Measurements from ENCODE around the gene PAQR4.

PAQR4 gene

GRCh38 chr16:2962334-2963073 is 6.6 kb upstream of the PAQR4 start:
- DNase-seq (ENCODE audit: low read depth): no peak
- TF ChIP-seq, protein P1, sequence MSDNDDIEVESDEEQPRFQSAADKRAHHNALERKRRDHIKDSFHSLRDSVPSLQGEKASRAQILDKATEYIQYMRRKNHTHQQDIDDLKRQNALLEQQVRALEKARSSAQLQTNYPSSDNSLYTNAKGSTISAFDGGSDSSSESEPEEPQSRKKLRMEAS (IDR thresholded peaks at IDR 0.05; ENCODE audit: low read depth, low read length): no peak
- TF ChIP-seq, protein P2, sequence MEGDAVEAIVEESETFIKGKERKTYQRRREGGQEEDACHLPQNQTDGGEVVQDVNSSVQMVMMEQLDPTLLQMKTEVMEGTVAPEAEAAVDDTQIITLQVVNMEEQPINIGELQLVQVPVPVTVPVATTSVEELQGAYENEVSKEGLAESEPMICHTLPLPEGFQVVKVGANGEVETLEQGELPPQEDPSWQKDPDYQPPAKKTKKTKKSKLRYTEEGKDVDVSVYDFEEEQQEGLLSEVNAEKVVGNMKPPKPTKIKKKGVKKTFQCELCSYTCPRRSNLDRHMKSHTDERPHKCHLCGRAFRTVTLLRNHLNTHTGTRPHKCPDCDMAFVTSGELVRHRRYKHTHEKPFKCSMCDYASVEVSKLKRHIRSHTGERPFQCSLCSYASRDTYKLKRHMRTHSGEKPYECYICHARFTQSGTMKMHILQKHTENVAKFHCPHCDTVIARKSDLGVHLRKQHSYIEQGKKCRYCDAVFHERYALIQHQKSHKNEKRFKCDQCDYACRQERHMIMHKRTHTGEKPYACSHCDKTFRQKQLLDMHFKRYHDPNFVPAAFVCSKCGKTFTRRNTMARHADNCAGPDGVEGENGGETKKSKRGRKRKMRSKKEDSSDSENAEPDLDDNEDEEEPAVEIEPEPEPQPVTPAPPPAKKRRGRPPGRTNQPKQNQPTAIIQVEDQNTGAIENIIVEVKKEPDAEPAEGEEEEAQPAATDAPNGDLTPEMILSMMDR (IDR thresholded peaks at IDR 0.05; ENCODE audit: low read depth, low read length): no peak
- TF ChIP-seq POLR2A (IDR thresholded peaks at IDR 0.05; ENCODE audit: extremely low read depth, insufficient read length) (no peak), MYC (IDR thresholded peaks at IDR 0.05; ENCODE audit: low read depth, low read length) (no peak)
- H3K4me3 ChIP-seq (ENCODE audit: low read depth, low read length): no peak overlapping the region

DNA sequence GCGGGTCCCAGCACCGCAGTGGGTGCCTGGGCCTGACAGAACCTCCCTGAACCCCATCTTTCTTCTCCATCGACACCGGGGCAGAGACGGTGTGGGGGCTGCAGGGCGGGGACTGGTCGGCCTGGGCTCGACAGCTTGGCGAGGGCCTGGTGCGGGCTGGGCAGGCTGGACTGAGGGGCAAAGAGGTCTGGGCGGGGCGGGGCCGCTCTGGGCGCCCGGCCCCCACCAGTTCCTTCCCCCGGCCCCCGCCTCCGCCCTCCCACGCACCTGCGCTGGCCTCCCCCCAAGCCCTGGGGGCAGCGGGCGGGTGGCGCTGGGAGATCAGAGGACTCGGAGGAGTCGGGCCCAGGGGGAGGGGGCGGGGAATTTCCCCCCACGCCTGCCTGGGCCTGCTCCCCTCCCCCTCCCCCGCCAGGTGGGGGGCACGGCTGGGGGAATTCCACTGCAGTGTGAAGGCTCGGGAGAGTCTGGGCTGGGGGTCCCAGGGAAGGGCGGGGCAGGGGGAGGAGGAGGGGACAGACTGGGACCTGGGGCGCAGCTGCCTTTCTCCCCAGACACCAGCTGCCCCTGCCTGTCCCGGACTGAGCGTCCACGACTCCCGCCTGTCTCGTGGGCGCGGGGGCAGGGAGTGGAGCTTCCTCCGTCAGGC is 6.0 kb upstream of the PAQR4 start:
- H3K4me3 ChIP-seq (ENCODE audit: low read depth, low read length): no peak overlapping the region
- TF ChIP-seq MYC (IDR thresholded peaks at IDR 0.05; ENCODE audit: low read depth, low read length): no peak
- TF ChIP-seq, protein P2 (IDR thresholded peaks at IDR 0.05; ENCODE audit: low read depth, low read length): no peak
- peak; percentile 46 for DNase-seq (ENCODE audit: low read depth)

GRCh38 chr16:2963723-2964474 is 5.2 kb upstream of the PAQR4 start, which contains the start of gene KREMEN2:
KREMEN2 (plus strand) TSS chr16:2964275; CDS start chr16:2964521, 246 bp downstream.
- peak within 1 kb of the TSS; percentile 36 for H3K4me3 ChIP-seq (ENCODE audit: low read depth, low read length)
- DNase-seq (ENCODE audit: low read depth): peak; percentile 72
- TF ChIP-seq MYC (IDR thresholded peaks at IDR 0.05; ENCODE audit: low read depth, low read length) (peak; percentile 88), POLR2A (IDR thresholded peaks at IDR 0.05; ENCODE audit: extremely low read depth, insufficient read length) (peak; percentile 48)
- TF ChIP-seq, protein P1 (IDR thresholded peaks at IDR 0.05; ENCODE audit: low read depth, low read length): peak; percentile 79
- TF ChIP-seq, protein P2 (IDR thresholded peaks at IDR 0.05; ENCODE audit: low read depth, low read length): no peak

DNA sequence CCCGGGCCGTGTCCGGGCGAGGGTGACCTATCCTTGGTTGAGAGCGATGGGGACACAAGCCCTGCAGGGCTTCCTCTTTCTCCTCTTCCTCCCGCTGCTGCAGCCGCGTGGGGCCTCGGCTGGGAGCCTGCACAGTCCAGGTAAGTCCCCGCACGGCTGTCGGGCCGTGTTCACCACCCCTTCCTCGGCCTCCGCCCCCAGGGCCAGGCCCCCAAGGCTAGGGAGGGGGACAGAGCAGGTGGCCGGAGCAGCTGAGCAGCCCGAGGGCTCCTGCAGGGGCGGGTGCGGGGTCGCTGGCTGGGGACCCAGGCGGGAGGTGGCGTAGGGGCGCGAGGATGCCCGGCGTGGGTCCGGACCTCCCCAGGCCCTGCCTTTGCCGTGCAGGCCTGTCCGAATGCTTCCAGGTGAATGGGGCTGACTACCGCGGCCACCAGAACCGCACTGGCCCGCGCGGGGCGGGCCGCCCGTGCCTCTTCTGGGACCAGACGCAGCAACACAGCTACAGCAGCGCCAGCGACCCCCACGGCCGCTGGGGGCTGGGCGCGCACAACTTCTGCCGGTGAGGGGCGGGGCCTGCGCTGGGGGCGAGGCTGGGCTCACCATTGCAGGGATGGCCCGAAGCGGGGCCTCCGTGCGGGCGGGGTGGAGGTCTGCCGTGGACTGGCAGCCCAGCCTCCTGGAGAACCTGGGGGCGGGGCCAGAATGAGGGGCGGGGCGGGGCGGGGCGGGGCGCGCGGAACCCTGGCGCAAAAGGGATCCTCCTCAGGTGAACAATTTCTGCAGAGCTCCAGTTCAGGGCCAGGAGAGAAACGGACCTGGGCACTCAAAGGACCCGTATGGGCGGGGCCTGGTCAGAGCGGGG is 4.4 kb upstream of the PAQR4 start:
- TF ChIP-seq, protein P1 (IDR thresholded peaks at IDR 0.05; ENCODE audit: low read depth, low read length): peak; percentile 58; the same call in 1 of the 2 replicates
- peak; percentile 52 for TF ChIP-seq POLR2A (IDR thresholded peaks at IDR 0.05; ENCODE audit: extremely low read depth, insufficient read length)
- TF ChIP-seq MYC (IDR thresholded peaks at IDR 0.05; ENCODE audit: low read depth, low read length): peak; percentile 67
- TF ChIP-seq, protein P2 (IDR thresholded peaks at IDR 0.05; ENCODE audit: low read depth, low read length): no peak
- DNase-seq (ENCODE audit: low read depth): peak; percentile 87
- H3K4me3 ChIP-seq (ENCODE audit: low read depth, low read length): peak overlapping the region; percentile 36

- no peak for DNase-seq (ENCODE audit: low read depth)
- no peak overlapping the region for H3K4me3 ChIP-seq (ENCODE audit: low read depth, low read length)
- no peak for TF ChIP-seq MYC (IDR thresholded peaks at IDR 0.05; ENCODE audit: low read depth, low read length)
- TF ChIP-seq POLR2A (IDR thresholded peaks at IDR 0.05; ENCODE audit: extremely low read depth, insufficient read length): no peak
- TF ChIP-seq, protein P1 (IDR thresholded peaks at IDR 0.05; ENCODE audit: low read depth, low read length): no peak
- TF ChIP-seq, protein P2 (IDR thresholded peaks at IDR 0.05; ENCODE audit: low read depth, low read length): no peak
Observed at GRCh38 chr16:2966043-2966807, 2.9 kb upstream of the PAQR4 start.

Measured in NB4 (cell line).